HepG2 (cell line): ENCODE data around the gene CEP164. TPM values are rescaled to one million over a fixed set of nuclear protein-coding genes. Genes with fewer than 3 reads are reported as not detected.

Source experiments
- ATAC-seq: fragments of 200-7000 bp; cut with Tn5 transposase; 3 replicates; pipeline ENCODE4 v1.9.1; 2020; ENCODE audit warnings: mild to moderate bottlenecking, moderate library complexity
- BruUV-seq: library from RNA; stranded (reverse); fragments of 400-500 nt; replicated peaks from 2 replicates; lab custom pipeline; 2021; lab: Mats Ljungman, UMichigan
- CTCF ChIA-PET: fragments of 300-600 bp; formaldehyde crosslinking; extraction: SDS; loops from one replicate; lab custom pipeline; 2021; ENCODE audit warnings: low total read pairs, inconsistent platforms, low intra/inter-chr PET ratio; lab: Yijun Ruan, JAX
- POLR2A ChIA-PET: fragments of 350-600 bp; sonication (Branson Sonifier 250); formaldehyde crosslinking; loops from one replicate; lab custom pipeline; 2020; ENCODE audit warnings: antibody characterized with exemption, inconsistent platforms; lab: Yijun Ruan, JAX
- DNase-seq: peaks from one replicate; pipeline ENCODE4 v3.0.0-alpha.2; 2015; ENCODE audit warnings: low spot score
- FAIRE-seq: peaks from 3 replicates; lab custom pipeline; 2011; peaks lifted over from hg19 to GRCh38; lab: Jason Lieb, UNC
- H2AFZ ChIP-seq: one replicate; pipeline ENCODE4 v1.6.1; 2011; ENCODE audit warnings: low read length, inconsistent platforms
- H3K27ac ChIP-seq: fragments of 300-600 bp; 3 replicates; pipeline ENCODE4 v1.8.0; 2011; ENCODE audit warnings: mixed run types, mild to moderate bottlenecking, mixed read lengths, low read length, inconsistent platforms; ENCODE audit not compliant: insufficient read depth; ENCODE audit errors: extremely low read length
- H3K27me3 ChIP-seq, 2 experiments: fragments of 200-600 bp in 1 of 2; 2 replicates in 1 of 2; 3 replicates in 1 of 2; pipeline versions ENCODE4 v1.6.0 to v1.8.0; 2011; ENCODE audit warnings: low read length in 2 of 2, mild to moderate bottlenecking in 2 of 2, moderate library complexity in 2 of 2, inconsistent platforms in 1 of 2; ENCODE audit not compliant: insufficient read depth in 2 of 2, control insufficient read depth in 1 of 2
- H3K36me3 ChIP-seq, 2 experiments: fragments of 200-600 bp in 1 of 2; replicated peaks in 1 of 2; 2 replicates in 1 of 2; 3 replicates in 1 of 2; pipeline versions ENCODE4 v1.5.1 to v1.8.0; 2011; ENCODE audit warnings: low read length in 2 of 2, inconsistent platforms in 1 of 2; ENCODE audit not compliant: insufficient read depth in 2 of 2, control insufficient read depth in 1 of 2
- H3K4me1 ChIP-seq: 2 replicates; pipeline ENCODE4 v1.5.1; 2012; ENCODE audit warnings: low read length, inconsistent platforms; ENCODE audit not compliant: insufficient read depth
- H3K4me2 ChIP-seq: 2 replicates; pipeline ENCODE4 v1.6.0; 2011; ENCODE audit warnings: low read depth, low read length, inconsistent platforms
- H3K4me3 ChIP-seq, 3 experiments: fragments of 200-600 bp in 1 of 3; sonication (generic), shearing (Covaris generic) in 1 of 3; replicated peaks in 1 of 3; 2 replicates each; pipeline ENCODE4 v1.5.1; 2011 to 2016; ENCODE audit warnings: low read length in 3 of 3, inconsistent platforms in 2 of 3, low read depth in 2 of 3, mild to moderate bottlenecking in 2 of 3, control low read depth in 1 of 3, mixed read lengths in 1 of 3; ENCODE audit not compliant: insufficient read depth in 1 of 3
- H3K79me2 ChIP-seq: one replicate; pipeline ENCODE4 v1.6.1; 2011; ENCODE audit warnings: low read length, inconsistent platforms; ENCODE audit not compliant: insufficient read depth
- H3K9ac ChIP-seq: 2 replicates; pipeline ENCODE4 v1.6.0; 2011; ENCODE audit warnings: mild to moderate bottlenecking, low read depth, low read length, inconsistent platforms; ENCODE audit not compliant: insufficient read depth
- H3K9me3 ChIP-seq: 2 replicates; pipeline ENCODE4 v1.5.1; 2012; ENCODE audit warnings: mild to moderate bottlenecking, low read length
- H4K20me1 ChIP-seq: 2 replicates; pipeline ENCODE4 v1.6.0; 2011; ENCODE audit warnings: inconsistent platforms, mild to moderate bottlenecking, low read length, moderate library complexity; ENCODE audit not compliant: insufficient read depth
- EEA1 ChIP-seq: sonication (generic); formaldehyde crosslinking; IDR thresholded peaks from 2 replicates; pipeline ENCODE4 v1.5.1; 2020; ENCODE audit warnings: mild to moderate bottlenecking, missing genetic modification reagents, borderline replicate concordance
- FUBP1 ChIP-seq: sonication (generic); formaldehyde crosslinking; IDR thresholded peaks from 2 replicates; pipeline ENCODE4 v1.5.1; 2020; ENCODE audit warnings: missing genetic modification reagents, mild to moderate bottlenecking, borderline replicate concordance
- GLI4 ChIP-seq: sonication (generic); formaldehyde crosslinking; IDR thresholded peaks from 2 replicates; pipeline ENCODE4 v1.5.1; 2020; ENCODE audit warnings: missing genetic modification reagents, mild to moderate bottlenecking, moderate library complexity, borderline replicate concordance
- KIAA2018 ChIP-seq: sonication (generic); formaldehyde crosslinking; IDR thresholded peaks from 2 replicates; pipeline ENCODE4 v1.5.0; 2020; ENCODE audit warnings: mild to moderate bottlenecking, missing genetic modification reagents, borderline replicate concordance
- LCORL ChIP-seq, 2 experiments: fragments of 450-650 bp in 1 of 2; sonication (generic) in 1 of 2; formaldehyde crosslinking in 1 of 2; IDR thresholded peaks; 2 replicates each; pipeline versions ENCODE4 v1.5.0 to v1.6.1; 2017 to 2020; ENCODE audit warnings: antibody characterized with exemption in 1 of 2, missing genetic modification reagents in 1 of 2
- MAZ ChIP-seq, 2 experiments: sonication (generic) in 1 of 2; formaldehyde crosslinking in 1 of 2; IDR thresholded peaks; 2 replicates each; pipeline versions ENCODE4 v1.5.0 to v1.6.1; 2012 to 2020; ENCODE audit warnings: low read depth in 2 of 2, mild to moderate bottlenecking in 2 of 2, borderline replicate concordance in 1 of 2, improper control_type of control experiment in 1 of 2, low read length in 1 of 2, missing genetic modification reagents in 1 of 2, moderate library complexity in 1 of 2
- MEF2D ChIP-seq: sonication (generic); formaldehyde crosslinking; IDR thresholded peaks from 2 replicates; pipeline ENCODE4 v1.5.1; 2020; ENCODE audit warnings: mild to moderate bottlenecking, missing genetic modification reagents
- MLX ChIP-seq: IDR thresholded peaks from 2 replicates; pipeline ENCODE4 v1.6.1; 2016
- NFATC3 ChIP-seq: sonication (generic); formaldehyde crosslinking; IDR thresholded peaks from 2 replicates; pipeline ENCODE4 v1.5.1; 2020; ENCODE audit warnings: mild to moderate bottlenecking, missing genetic modification reagents
- SRY ChIP-seq: sonication (generic); formaldehyde crosslinking; IDR thresholded peaks from 2 replicates; pipeline ENCODE4 v1.8.0; 2022; ENCODE audit warnings: mild to moderate bottlenecking, missing genetic modification reagents
- ZNF30 ChIP-seq: sonication (generic); formaldehyde crosslinking; IDR thresholded peaks from 2 replicates; pipeline ENCODE4 v1.5.0; 2020; ENCODE audit warnings: mild to moderate bottlenecking, missing genetic modification reagents
- ZNF556 ChIP-seq: sonication (generic); formaldehyde crosslinking; IDR thresholded peaks from 2 replicates; pipeline ENCODE4 v1.4.0; 2020; ENCODE audit warnings: mild to moderate bottlenecking, missing genetic modification reagents, borderline replicate concordance
- ZNF792 ChIP-seq: IDR thresholded peaks from 2 replicates; pipeline ENCODE4 v1.6.1; 2016
- ZNF883 ChIP-seq: sonication (generic); formaldehyde crosslinking; IDR thresholded peaks from 2 replicates; pipeline ENCODE4 v1.5.1; 2020; ENCODE audit warnings: mild to moderate bottlenecking, missing genetic modification reagents; ENCODE audit errors: not compliant biosample characterization
- WGBS: methylation state at CpG from one replicate; pipeline ENCODE4 v1.1.6; 2017; ENCODE audit warnings: low lambda C conversion rate; 5-methylcytosine and 5-hydroxymethylcytosine counted together
- in situ Hi-C: cut with HindIII; loops from 2 replicates; pipeline ENCODE4 v1.10.0; 2017; ENCODE audit warnings: low pct_unique_long_range_greater_than_20kb; ENCODE audit not compliant: extremely low pct_ligation_motif_present
- intact Hi-C: fragments of 100-400 bp; cut with micrococcal nuclease; formaldehyde crosslinking; loops from one replicate; pipeline ENCODE4 v1.10.0; 2022; ENCODE audit not compliant: unreplicated experiment
- polyA plus RNA-seq, 8 experiments: library from polyadenylated mRNA; depleted of rRNA in 3 of 8; stranded (reverse) in 7 of 8; unstranded in 1 of 8; fragments of >200 nt; fragmentation: Illumina TruSeq in 4 of 8; extraction: Trizol in 4 of 8; gene quantifications; 2 replicates each; pipeline versions ENCODE4 v1.2.1 to v1.2.3, GENCODE V29; 2011 to 2016; ENCODE audit warnings: low read depth in 4 of 8, missing spikeins in 1 of 8, mixed read lengths in 1 of 8; ENCODE audit not compliant: insufficient read depth in 1 of 8
- total RNA-seq, 5 experiments: library from RNA; depleted of rRNA; stranded (reverse); fragments of >200 nt; fragmentation: Illumina TruSeq; extraction: Trizol; gene quantifications; 2 replicates each; pipeline ENCODE4 v1.2.3, GENCODE V29; 2016; ENCODE audit warnings: low read depth in 1 of 5

CEP164 gene
- total and polyA plus RNA-seq, 2 of the 13 experiments (the other 11 are each of a cell fraction or from before 2014, with no cell fraction given): 11.4 to 15.2 TPM

- POLR2A ChIA-PET: interaction anchor here (1.3 kb wide), 1 partner anchor 84 kb away, joined by 4 read pairs; the partner anchor contains the start of gene CEP164
- DNase-seq: no peak
- Histone ChIP-seq H3K9me3 (no peaks in the 10 kb centered on the region), H3K27ac (no peak overlapping the region), H2AFZ (no peak overlapping the region), H4K20me1 (no peaks in the 10 kb centered on the region), H3K4me3 (no peak overlapping the region), H3K79me2 (no peaks in the 10 kb centered on the region), H3K9ac (no peak overlapping the region), H3K27me3 (no peaks in the 10 kb centered on the region), H3K36me3 (peaks cover 1 to 4% of the 10 kb centered on the region in 2 experiments; a peak in 1 of 5 replicates), H3K4me1 (peaks cover 17% of the 10 kb centered on the region), H3K4me2 (no peak overlapping the region)
- CTCF ChIA-PET: no interaction called here
- ATAC-seq: no peak
- intact Hi-C loops (loop anchor here (5.0 kb wide), 1 partner anchor 179 kb away; the partner anchor contains the start of genes PCSK7 and RNF214), in situ Hi-C loops (no loop called here)
- 94% methylated on average over 5 of the region's 10 CpGs for WGBS
- BruUV-seq: no TSS peak
- FAIRE-seq: no peak
- TF ChIP-seq KIAA2018 (CRISPR knock-in tag) (no peak), SRY (no peak), MAZ (IDR thresholded peaks at IDR 0.05; ENCODE audit: borderline replicate concordance, low read depth, low read length) (no peak), MAZ (CRISPR knock-in tag; IDR thresholded peaks at IDR 0.05; ENCODE audit: low read depth) (no peak), MLX (no peak), LCORL (IDR thresholded peaks at IDR 0.05) (no peak), LCORL (CRISPR knock-in tag; IDR thresholded peaks at IDR 0.05) (no peak), ZNF556 (CRISPR knock-in tag) (no peak), MEF2D (CRISPR knock-in tag) (no peak), ZNF30 (no peak), EEA1 (CRISPR knock-in tag) (no peak), NFATC3 (CRISPR knock-in tag) (no peak), ZNF792 (CRISPR knock-in tag) (no peak), GLI4 (no peak), ZNF883 (CRISPR knock-in tag) (no peak), FUBP1 (no peak)
Measured at GRCh38 chr11:117411736-117412135, 84.1 kb downstream of the CEP164 start.
